GM12872 (cell line): ENCODE measurements around the gene HOXA11.

Source experiments
- TF ChIP-seq, protein P1 (sequence below): IDR thresholded peaks from 3 replicates; pipeline ENCODE4 v1.5.1; 2011; ENCODE audit warnings: low read depth, mild to moderate bottlenecking, low read length, moderate library complexity; ENCODE audit not compliant: insufficient read depth

The HOXA11 gene

DNA sequence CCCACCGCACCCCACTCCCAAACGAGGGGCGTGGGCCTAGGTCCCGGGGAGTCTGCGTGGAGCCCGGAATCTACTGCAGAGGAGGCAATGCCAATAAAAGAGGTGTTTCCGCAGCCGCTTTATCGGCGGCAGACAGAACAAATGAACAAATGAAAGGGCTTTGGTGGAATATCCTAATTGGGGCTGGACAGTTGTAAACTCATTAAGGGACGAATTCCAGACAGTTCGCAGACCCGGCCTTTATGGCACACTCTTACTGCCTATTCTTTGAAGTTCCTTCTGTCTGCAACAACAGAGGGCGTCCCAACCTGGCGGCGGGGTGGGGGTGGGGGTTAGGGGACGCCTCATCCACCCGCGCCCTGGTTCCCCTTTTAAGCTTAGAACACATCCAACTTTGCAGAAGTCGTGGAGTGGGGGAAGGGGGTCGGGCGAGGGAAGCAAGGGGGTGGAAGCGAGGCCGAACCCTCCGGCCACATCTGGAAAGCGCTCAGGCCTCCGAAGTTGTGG is 23.8 kb downstream of the HOXA11 start:
- TF ChIP-seq, protein P1, sequence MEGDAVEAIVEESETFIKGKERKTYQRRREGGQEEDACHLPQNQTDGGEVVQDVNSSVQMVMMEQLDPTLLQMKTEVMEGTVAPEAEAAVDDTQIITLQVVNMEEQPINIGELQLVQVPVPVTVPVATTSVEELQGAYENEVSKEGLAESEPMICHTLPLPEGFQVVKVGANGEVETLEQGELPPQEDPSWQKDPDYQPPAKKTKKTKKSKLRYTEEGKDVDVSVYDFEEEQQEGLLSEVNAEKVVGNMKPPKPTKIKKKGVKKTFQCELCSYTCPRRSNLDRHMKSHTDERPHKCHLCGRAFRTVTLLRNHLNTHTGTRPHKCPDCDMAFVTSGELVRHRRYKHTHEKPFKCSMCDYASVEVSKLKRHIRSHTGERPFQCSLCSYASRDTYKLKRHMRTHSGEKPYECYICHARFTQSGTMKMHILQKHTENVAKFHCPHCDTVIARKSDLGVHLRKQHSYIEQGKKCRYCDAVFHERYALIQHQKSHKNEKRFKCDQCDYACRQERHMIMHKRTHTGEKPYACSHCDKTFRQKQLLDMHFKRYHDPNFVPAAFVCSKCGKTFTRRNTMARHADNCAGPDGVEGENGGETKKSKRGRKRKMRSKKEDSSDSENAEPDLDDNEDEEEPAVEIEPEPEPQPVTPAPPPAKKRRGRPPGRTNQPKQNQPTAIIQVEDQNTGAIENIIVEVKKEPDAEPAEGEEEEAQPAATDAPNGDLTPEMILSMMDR, result no peak

DNA sequence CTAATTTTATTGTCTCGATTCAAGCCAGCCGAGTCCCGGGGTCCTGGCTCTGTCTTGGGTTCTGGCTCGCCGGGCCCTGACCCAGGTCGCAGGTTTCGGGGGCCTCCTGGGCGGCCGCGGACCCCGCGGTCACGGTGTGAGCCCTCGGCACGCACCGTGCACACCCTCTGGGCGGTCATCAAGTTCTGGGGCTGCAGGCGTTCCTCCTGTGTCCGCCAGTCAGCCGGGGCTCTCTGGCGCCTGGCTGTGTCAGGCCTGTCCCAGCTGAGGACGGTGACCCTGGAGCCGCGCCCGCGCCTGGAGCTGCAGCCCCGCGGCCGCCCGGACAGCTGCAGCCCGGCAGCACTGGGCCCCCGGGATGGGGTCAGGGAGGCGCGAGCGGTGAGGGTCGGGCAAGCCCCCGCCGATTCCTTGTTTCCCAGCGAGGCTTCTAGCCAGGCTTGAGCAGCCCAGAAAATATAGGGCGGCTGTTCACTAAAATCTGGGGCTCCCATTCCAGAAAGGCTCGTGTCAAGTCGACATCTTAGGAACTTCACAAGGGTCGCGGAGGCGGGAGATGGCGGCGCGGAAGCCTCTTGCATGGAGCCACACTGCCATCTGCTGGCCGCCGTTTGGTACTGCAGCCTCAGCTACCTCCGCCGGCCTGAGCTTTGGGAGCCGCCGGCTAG is 24.4 kb downstream of the HOXA11 start:
- TF ChIP-seq, protein P1, result peak; percentile 97

DNA sequence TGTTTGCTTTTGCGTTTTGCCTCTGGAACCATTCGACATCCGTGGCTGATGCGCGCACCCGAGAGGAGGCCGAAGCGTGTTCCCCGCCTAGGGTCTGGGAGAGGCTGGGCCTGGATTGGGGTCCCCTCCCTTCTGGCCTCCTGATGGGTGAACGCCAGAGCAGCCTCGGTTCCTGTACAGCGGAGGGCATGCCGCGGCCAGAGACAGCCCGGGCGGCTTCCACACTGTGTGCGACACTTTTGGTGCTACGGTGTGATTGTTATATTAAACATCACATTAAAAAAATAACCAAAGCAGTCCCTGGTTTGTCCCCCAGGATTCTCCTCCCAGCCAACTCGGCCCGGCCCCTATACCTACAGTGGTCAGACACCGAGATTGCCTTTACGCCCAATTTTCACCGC is 24.9 kb downstream of the HOXA11 start:
- TF ChIP-seq, protein P1, result no peak

- TF ChIP-seq, protein P1, result no peak
Observed at GRCh38 chr7:27159266-27160144, 25.5 kb downstream of the HOXA11 start.

DNA sequence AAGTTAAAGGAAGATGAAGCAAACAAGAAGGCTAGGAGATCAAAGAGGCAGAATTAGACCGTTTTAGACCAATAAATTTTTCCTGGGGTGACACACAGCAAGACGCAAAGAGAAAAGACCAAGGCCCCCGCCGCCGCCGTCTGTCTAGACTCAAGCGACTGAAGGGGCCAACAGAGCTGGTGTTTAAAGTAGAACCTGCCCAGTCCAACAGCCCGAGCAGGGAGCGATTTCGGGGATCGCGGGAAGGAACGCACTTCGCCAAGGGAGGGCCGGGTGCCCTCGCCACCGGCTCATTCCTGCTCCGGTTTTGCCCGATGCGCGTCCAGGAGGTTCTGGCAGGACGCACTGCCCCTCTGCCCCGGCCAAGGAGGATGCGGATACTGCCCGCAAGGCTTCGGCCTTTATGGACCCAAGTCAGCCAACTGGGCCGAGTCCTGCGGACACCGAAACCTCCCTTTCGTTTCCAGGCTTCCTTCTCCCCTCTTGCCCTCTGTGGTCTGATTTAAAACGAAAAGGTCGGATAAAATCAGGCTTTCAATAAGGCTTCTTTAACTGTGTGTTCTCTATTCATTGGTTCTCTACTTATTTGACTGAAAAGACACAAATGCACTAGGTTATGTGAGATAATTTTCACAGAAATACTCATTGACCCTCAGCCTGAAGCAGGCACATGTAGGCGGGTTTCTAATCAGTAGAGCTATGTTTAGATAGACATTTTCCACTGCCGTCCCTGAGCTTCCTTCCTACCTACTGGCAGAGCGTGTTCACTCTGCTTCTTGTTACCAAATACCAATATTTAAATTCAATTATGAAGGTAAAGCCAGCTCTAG is 26.4 kb downstream of the HOXA11 start:
- TF ChIP-seq, protein P1, result no peak

DNA sequence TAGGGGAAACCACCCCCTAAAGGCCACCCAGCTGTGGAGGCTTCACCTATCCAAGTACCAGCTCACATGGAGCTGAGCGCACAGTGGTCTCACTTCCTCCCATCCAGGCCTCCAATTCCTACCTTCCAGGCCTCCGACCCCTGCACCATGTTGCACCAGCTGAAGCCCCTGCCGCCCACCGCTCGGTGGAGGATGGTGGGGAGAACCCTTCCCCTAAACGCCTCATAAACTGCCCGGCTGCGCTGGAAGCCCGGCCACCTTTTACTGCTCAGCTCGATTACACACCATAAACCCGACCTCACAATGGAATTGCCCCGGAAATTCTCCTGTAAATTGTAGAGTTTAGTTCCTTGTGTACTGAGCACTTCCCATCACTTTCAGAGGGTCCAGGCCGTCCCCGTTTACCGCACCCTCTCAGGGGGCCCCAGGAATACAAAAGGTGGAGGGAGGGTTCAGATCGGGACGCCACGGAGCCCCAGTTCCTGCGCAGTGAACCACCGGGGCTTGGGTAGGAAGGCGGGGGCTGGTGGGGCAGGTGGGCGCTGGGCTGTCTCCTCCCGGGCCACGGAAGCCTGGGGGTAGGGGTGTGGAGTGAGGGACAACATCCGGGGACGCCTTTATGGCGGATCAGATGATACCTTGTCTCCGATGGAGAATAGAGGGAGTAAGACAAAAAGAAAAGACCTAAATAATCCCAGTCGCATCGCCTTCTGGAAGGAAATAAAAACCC is 27.2 kb downstream of the HOXA11 start:
- TF ChIP-seq, protein P1, result no peak
